ENCODE data around the gene GRAMD2B. TPM values are rescaled to one million over a fixed set of nuclear protein-coding genes. Genes with fewer than 3 reads are reported as not detected.
"Not testable (repeated sequence)": the region's sequence is repeated elsewhere in the genome, so short reads cannot be mapped to it uniquely, and the experiment has no call there.

Gene GRAMD2B
- total RNA-seq, 2 experiments from 2014 or later, result 7.4 to 7.7 TPM

DNA sequence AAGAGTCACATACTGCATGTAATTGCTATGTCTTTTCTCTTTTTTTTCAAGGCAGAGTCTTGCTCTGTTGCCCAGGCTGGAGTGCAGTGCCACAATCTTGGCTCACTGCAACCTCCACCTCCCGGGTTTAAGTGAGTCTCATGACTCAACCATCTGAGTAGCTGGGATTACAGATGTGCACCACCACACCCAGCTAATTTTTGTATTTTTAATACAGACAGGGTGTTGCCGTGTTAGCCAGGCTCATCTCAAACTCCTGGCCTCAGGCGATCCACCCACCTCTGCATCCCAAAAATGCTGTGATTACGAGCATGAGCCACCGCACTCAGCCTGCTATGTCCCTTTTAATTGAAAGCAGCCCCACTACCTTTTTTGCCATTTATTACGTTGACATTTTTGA is 47.3 kb downstream of the GRAMD2B start:
- not testable (repeated sequence) for H3K4me3 Mint-ChIP-seq, H3K4me1 Mint-ChIP-seq, H3K36me3 Mint-ChIP-seq

DNA sequence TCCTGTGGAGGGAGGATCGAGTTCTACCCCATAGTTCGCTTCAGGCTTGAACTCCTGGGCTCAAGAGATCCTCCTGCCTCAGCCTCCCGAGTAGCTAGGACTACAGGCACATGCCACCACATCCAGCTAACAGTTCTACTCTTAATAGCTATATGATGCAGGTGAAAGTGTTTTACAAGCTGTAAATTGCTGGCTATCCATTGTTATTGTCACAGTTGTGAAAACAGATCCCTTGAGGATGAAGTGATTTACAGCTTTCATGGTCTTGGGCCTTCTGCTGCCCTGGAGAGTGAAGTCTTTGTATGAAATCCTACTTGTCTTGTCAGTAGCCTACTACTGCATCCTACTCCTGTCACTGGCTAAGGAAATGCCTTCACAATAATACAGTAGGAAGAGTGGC is 48.0 kb downstream of the GRAMD2B start:
- H3K27me3 Mint-ChIP-seq, result no peaks in the 10 kb centered on the region
- no peak overlapping the region for H3K4me3 Mint-ChIP-seq
- peaks cover 9% of the 10 kb centered on the region for H3K36me3 Mint-ChIP-seq
- H3K9me3 Mint-ChIP-seq, result no peaks in the 10 kb centered on the region
- no peak for DNase-seq
- H3K27ac Mint-ChIP-seq, result no peak overlapping the region
- H3K4me1 Mint-ChIP-seq, result peaks cover 2% of the 10 kb centered on the region

More for the DNA sequence above, 47.3 kb downstream of the GRAMD2B start:
- not testable (repeated sequence) for H3K27me3 Mint-ChIP-seq, H3K27ac Mint-ChIP-seq, DNase-seq, H3K9me3 Mint-ChIP-seq

DNA sequence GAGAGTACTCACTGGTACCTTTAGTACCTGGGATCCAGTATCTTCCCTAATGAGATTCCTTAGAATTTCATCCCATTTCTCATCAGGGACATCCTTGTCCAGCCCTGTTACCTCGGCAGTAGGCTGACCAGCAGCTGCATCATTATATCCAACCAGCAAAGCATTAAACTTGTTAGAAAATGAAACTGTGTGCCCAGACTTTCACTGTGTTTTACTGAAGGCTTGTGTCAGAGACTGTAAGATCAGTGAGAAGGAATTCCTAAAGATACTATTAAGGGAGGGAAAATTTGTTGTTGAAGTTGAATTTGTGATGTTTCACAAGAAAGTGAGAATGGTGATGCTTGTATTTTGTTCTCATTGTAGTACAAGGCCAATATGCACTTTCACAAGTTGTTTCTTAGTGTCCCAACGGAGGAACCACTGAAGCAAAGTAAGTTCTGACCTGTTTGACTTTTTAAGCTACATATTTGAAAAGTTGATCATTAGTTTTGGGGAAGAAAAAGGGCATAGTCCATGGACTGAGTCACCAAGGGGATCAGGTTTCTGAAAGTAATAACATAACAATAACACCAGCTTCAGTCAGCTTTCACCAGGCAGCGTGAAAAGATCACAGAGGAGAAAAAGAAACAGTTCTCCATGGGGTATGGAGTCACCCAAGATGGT is 48.8 kb downstream of the GRAMD2B start:
- Mint-ChIP-seq H3K27ac (no peak overlapping the region), H3K4me3 (no peak overlapping the region), H3K36me3 (peaks cover 9% of the 10 kb centered on the region), H3K9me3 (no peaks in the 10 kb centered on the region), H3K27me3 (no peaks in the 10 kb centered on the region), H3K4me1 (peaks cover 2% of the 10 kb centered on the region)
- DNase-seq, result no peak

DNA sequence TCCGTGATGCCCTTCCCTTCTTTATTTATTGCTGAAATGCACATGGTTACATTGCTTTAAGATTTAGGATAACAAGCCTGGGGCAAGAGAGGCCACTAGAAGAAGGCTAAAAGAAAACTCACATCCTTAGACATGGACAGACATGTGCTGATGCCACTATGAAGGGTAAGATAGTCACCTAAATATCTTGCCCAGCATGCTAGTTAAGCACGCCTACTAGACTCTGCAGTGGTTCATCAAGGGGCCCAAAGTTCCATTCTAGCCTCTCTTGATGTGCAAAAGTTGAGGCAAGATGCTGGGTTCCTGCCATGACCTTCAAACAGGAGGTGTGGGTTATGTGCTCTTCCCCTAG is 49.3 kb downstream of the GRAMD2B start:
- Mint-ChIP-seq H3K36me3 (peaks cover 9% of the 10 kb centered on the region), H3K4me3 (no peak overlapping the region), H3K4me1 (peaks cover 2% of the 10 kb centered on the region), H3K27ac (no peak overlapping the region), H3K27me3 (no peaks in the 10 kb centered on the region), H3K9me3 (no peaks in the 10 kb centered on the region)
- DNase-seq, result no peak

DNA sequence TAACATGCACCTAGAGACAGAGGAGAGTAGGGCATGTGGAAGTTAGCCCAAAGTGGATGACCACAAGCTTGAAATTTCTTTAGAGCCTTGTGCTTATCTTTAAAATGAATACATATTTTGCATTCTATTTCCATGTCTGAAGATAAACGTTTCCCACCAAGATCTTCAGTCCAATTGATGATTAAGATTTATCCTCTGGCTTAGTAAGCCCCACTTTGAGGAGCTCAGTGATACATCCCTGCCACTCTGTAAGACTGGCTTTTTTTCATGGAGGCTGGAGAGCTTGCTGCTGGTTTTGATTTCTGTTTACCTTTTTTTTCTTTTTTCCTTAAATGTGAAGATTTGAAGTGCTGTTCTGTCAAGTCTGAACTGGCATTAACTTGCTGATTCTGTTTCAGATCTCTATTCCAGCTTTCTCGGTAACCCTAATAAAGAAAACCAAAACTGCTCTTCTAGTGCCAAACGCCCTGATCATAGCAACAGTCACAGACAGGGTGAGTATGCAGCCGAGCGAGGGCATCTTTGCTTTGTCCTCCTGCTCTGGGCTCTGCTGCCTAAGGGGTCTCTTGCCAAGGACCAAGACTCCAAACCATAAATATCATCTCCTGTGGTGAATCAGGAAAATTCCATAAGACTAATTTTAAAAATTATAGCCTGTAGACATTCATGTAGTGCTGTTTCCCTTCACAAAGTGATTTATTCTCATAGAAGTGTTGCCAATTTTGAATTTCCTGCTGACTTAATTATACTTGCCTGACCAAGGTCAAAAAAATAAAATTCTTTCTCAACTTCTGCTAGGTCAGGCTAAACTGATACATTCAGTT is 54.3 kb downstream of the GRAMD2B start:
- Mint-ChIP-seq H3K4me3 (no peak overlapping the region), H3K9me3 (no peaks in the 10 kb centered on the region), H3K27me3 (no peaks in the 10 kb centered on the region), H3K4me1 (no peaks in the 10 kb centered on the region), H3K36me3 (peaks cover 7% of the 10 kb centered on the region), H3K27ac (no peak overlapping the region)
- no peak for DNase-seq

DNA sequence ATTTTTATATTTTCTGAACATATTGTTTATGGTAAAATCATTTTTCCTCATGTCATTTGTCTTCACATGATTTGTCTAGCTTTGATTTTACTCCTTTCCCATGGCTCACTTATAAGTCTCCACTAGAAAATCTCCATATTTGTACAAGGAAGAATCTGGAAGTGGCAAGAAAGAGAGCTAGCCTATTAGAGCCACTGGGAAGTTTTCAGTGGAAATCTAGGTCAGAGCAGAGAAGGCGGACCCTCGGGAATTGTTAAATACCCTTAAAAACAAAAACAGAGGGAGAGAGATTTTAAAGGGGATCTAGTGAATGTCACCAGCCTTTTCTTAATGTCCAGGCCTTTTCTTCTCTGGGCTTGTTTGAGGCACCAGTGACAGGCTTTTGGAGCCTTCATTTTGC is 56.6 kb downstream of the GRAMD2B start:
- H3K4me3 Mint-ChIP-seq, result no peak overlapping the region
- no peaks in the 10 kb centered on the region for H3K9me3 Mint-ChIP-seq
- no peak for DNase-seq
- H3K4me1 Mint-ChIP-seq, result no peaks in the 10 kb centered on the region
- H3K27ac Mint-ChIP-seq, result no peak overlapping the region
- peaks cover 10% of the 10 kb centered on the region for H3K36me3 Mint-ChIP-seq
- no peaks in the 10 kb centered on the region for H3K27me3 Mint-ChIP-seq

DNA sequence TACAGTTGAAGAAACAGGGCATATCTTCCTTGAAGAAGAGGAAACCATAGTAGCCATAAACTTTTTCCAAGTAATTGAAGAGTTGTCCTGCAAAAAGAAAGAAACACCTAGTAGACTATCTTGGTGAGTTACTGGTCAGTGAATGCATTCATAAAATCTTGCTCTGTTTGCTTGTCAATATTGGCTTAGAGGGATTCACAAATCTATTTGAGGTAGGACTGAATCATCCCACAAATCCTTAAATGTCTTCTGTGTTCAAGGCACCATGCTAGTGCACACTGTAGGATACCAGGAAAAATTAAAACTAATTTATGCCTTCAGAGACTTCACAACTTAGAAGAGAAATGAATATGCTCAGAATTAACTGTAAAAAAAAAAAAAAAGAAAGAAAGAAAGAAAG is 57.6 kb downstream of the GRAMD2B start:
- no peaks in the 10 kb centered on the region for H3K27me3 Mint-ChIP-seq
- no peaks in the 10 kb centered on the region for H3K9me3 Mint-ChIP-seq
- DNase-seq, result no peak
- no peak overlapping the region for H3K27ac Mint-ChIP-seq
- H3K4me3 Mint-ChIP-seq, result no peak overlapping the region
- H3K4me1 Mint-ChIP-seq, result no peaks in the 10 kb centered on the region
- peaks cover 7% of the 10 kb centered on the region for H3K36me3 Mint-ChIP-seq

DNA sequence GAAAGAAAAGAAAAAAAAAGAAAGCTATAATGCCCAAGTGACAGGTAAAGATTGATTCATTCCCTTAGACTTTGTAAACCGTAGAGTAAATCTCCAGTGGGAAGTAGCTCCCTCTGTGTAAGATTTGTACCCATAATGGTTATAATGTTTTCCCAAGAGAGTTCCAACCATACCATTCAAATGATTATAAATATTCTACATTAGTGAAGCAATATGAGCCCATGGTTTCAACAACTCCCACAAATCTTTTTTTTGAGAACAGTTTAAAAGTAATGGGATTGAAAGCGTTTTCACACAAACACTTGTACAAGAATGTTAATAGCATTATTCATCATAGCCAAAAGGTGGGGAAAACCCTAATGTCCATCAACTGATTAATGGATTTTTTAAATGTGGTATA is 58.0 kb downstream of the GRAMD2B start:
- Mint-ChIP-seq H3K27me3 (no peaks in the 10 kb centered on the region), H3K4me1 (no peaks in the 10 kb centered on the region), H3K9me3 (no peaks in the 10 kb centered on the region), H3K4me3 (no peak overlapping the region), H3K36me3 (peaks cover 7% of the 10 kb centered on the region), H3K27ac (no peak overlapping the region)
- DNase-seq, result no peak

DNA sequence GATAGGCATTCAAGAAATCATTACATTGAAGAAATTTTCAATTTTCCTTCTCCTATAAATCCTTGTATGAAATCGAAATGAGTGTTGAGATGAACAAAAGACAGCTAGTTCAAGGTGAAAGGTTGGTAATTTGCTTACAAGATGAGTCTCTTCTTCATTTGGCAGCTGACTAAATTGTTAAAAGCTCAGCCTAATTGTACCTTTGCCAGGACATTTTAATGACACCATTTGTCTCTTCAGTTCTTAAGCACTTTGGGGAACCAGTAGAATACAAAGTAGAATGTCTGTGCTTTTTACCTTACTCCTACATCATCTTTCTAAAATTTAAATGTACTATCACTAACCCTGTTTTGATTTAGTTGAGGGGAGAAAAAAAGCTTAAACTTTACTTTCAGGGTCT is 59.4 kb downstream of the GRAMD2B start:
- Mint-ChIP-seq H3K36me3 (peaks cover 9% of the 10 kb centered on the region), H3K27me3 (no peaks in the 10 kb centered on the region), H3K9me3 (no peaks in the 10 kb centered on the region), H3K4me3 (no peak overlapping the region), H3K4me1 (no peaks in the 10 kb centered on the region), H3K27ac (no peak overlapping the region)
- DNase-seq, result no peak

DNA sequence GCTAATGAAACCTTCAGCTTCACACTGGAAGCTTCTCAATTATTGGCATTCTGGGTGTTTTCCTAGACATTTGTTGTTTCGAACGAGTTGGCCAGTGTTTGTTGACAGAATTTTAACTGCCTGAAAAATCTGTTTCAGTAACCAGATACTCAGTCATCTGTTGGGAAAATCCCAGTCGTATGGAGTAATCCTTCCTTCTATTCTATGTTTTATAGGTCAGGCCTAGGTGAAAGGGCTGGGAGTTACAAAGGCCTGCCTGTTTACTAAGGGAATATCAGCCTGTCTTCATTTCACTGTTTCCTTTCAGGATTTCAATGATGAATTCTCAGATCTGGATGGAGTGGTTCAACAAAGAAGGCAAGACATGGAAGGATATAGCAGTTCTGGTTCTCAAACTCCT is 59.9 kb downstream of the GRAMD2B start:
- Mint-ChIP-seq H3K36me3 (peaks cover 9% of the 10 kb centered on the region), H3K9me3 (no peaks in the 10 kb centered on the region), H3K27ac (no peak overlapping the region), H3K27me3 (no peaks in the 10 kb centered on the region), H3K4me1 (no peaks in the 10 kb centered on the region), H3K4me3 (no peak overlapping the region)
- DNase-seq, result no peak

DNA sequence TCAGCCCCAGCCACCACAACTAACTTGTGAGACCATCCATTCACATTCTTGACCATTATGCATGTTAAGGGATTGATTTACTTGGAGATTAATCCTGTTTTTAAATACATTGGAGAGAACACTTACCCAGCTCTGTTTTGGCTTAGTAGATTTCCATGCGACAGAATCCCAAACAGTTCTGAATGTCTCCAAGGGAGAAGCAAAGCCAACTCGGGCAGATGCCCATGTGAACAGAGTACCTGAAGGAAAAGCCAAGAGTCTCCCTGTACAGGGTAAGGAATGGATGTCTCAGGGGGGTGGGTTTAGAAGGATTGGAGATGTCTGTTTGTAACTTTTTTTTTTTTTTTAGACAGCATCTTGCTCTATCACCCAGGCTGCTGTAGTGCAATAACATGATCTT is 61.0 kb downstream of the GRAMD2B start:
- no peak overlapping the region for H3K4me3 Mint-ChIP-seq
- H3K36me3 Mint-ChIP-seq, result peaks cover 9% of the 10 kb centered on the region
- no peaks in the 10 kb centered on the region for H3K27me3 Mint-ChIP-seq
- no peak for DNase-seq
- H3K27ac Mint-ChIP-seq, result no peak overlapping the region
- no peaks in the 10 kb centered on the region for H3K4me1 Mint-ChIP-seq
- H3K9me3 Mint-ChIP-seq, result no peaks in the 10 kb centered on the region

DNA sequence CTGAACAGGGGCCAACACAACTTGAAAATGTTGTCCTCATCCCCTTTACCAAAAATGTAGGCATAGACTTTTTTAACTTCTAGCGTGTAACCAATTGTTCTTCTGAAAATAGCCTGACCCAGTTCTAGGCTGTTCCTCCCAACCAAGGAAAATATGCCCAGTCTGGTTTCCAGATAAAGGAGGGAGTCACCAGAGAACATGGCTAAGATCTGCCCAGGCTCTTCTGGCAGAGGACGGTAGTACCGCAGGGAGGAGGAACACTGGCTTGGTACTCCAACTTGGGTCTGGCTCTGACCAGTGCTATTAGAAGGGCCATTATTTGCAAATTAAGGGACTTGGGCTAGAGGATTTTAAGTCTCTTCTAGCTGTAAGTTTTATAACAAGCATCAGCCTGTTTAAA is 63.1 kb downstream of the GRAMD2B start:
- Mint-ChIP-seq H3K4me1 (no peaks in the 10 kb centered on the region), H3K36me3 (peaks cover 7% of the 10 kb centered on the region), H3K27ac (no peak overlapping the region), H3K9me3 (no peaks in the 10 kb centered on the region), H3K27me3 (no peaks in the 10 kb centered on the region), H3K4me3 (no peak overlapping the region)
- DNase-seq, result no peak

DNA sequence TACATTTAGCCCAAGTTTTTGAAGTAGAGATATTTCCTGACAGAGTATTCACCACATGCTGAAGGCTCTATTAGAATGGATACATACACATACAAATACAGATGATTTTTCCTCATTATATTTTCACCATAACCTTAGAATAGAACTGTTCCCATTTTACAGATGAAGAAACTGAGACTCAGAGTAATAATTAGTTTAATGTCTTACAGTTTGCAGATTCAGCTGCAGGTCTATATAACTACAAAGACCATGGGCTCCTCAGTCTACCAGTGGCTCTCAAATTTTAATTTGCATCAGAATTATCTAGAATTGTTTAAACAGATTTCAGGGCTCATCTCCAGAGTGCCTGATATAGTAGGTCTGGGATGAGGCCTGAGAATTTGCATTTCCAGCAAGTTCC is 64.4 kb downstream of the GRAMD2B start:
- no peaks in the 10 kb centered on the region for H3K9me3 Mint-ChIP-seq
- DNase-seq, result no peak
- peaks cover 7% of the 10 kb centered on the region for H3K36me3 Mint-ChIP-seq
- H3K4me3 Mint-ChIP-seq, result no peak overlapping the region
- H3K4me1 Mint-ChIP-seq, result no peaks in the 10 kb centered on the region
- H3K27me3 Mint-ChIP-seq, result no peaks in the 10 kb centered on the region
- no peak overlapping the region for H3K27ac Mint-ChIP-seq

DNA sequence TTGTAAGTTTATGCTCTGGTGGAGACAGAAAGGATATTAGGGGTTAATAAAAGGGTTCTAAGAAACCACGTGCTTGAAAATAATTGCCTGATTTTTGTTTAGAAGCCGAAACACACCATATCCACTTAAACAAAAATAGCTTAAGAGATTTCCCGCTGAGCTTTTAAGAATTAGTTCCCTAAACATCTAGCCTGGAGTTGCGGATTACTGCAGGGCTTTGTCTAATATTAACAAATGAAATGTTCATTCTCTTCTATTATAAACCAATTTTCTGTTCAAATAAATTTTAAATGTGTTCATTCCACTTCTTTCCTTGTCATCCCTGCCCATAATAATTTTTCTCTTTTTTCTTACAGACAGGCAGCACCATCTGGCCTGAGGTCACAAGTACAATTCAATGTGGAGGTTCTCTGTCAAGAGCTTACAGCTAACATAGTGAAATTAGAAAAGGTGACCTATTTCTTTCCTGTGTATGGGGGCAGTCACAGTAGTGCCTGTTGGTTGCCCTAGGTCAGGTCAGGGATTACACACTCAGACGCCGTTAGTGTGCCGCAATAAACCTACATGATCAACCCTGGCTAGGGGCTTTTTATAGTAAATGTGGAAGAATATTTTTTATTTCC is 65.3 kb downstream of the GRAMD2B start:
- peaks cover 2% of the 10 kb centered on the region for H3K36me3 Mint-ChIP-seq
- no peaks in the 10 kb centered on the region for H3K27me3 Mint-ChIP-seq
- H3K27ac Mint-ChIP-seq, result no peak overlapping the region
- no peaks in the 10 kb centered on the region for H3K4me1 Mint-ChIP-seq
- no peak for DNase-seq
- no peaks in the 10 kb centered on the region for H3K9me3 Mint-ChIP-seq
- no peak overlapping the region for H3K4me3 Mint-ChIP-seq

DNA sequence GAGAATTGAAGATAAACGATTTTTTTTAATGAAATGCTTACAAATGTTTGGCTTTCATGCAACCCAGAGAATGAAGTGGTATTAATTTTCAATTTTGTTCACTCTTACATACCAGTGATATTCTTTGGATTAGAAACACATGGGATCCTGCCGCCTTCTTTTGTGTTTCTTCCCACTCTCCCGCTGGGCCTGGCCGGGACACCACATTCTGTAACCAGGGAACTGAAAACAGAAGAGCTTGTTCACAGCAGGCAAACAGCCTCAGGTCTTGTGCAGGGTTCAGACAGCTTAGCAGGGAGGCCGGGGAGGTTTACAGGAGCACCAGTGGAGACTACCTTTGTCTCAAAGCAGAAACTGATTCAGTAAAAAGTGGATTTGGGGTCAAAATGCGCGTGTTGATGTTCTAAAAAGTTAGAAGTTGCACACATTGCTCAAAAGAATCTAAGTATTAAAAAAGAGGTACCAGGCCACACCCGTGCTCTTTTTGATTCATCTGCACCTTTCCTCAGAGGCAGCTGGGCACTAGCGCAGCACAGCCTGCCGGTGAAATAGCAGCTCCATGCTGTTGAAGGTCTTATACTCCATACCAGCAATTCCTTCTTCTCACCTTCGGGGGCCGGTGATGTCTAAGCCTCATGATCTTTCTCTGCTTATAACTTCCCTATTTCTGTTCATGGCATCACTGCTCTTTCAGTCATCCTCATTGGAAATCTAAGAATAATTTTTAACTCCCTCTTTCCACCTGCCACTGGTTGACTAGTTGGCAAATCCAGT is 67.1 kb downstream of the GRAMD2B start:
- Mint-ChIP-seq H3K36me3 (peaks cover 5% of the 10 kb centered on the region), H3K9me3 (no peaks in the 10 kb centered on the region), H3K27me3 (no peaks in the 10 kb centered on the region), H3K4me1 (no peaks in the 10 kb centered on the region), H3K27ac (no peak overlapping the region), H3K4me3 (no peak overlapping the region)
- DNase-seq, result no peak
